Common myeloid progenitor, CD34-positive (primary cell): ENCODE data around the gene HOXC11.

Source experiments
- CTCF ChIA-PET: fragments of 350-600 bp; sonication (Branson Sonifier 250); formaldehyde crosslinking; loops from one replicate; lab custom pipeline; 2021; ENCODE audit warnings: antibody characterized with exemption; lab: Charles Lee
- POLR2A ChIA-PET: fragments of 350-600 bp; sonication (Branson Sonifier 250); formaldehyde crosslinking; loops from one replicate; lab custom pipeline; 2021; ENCODE audit warnings: antibody characterized with exemption; lab: Charles Lee
- DNase-seq, 3 donors: peaks; one replicate each; pipeline versions ENCODE4 v3.0.0 to v3.0.0-alpha.2; 2013
- H3K27ac ChIP-seq, 2 experiments: 1 replicate in 1 of 2; 2 replicates in 1 of 2; pipeline ENCODE4 v1.7.0; 2013; ENCODE audit warnings: inconsistent platforms in 2 of 2, low read length in 2 of 2, mild to moderate bottlenecking in 2 of 2, low read depth in 1 of 2, moderate library complexity in 1 of 2; ENCODE audit not compliant: severe bottlenecking in 2 of 2, insufficient read depth in 1 of 2, poor library complexity in 1 of 2
- H3K27me3 ChIP-seq, 5 experiments: replicated peaks in 2 of 5; 1 replicate in 3 of 5; 2 replicates in 2 of 5; pipeline versions ENCODE4 v1.6.1 to v1.7.0; 2013; ENCODE audit warnings: low read length in 4 of 5, mild to moderate bottlenecking in 2 of 5, moderate library complexity in 2 of 5, inconsistent platforms in 1 of 5; ENCODE audit not compliant: insufficient read depth in 5 of 5, control insufficient read depth in 4 of 5
- H3K36me3 ChIP-seq, 4 experiments: 1 replicate in 2 of 4; 2 replicates in 2 of 4; pipeline versions ENCODE4 v1.6.1 to v1.7.0; 2013; ENCODE audit warnings: low read length in 3 of 4, control low read depth in 1 of 4, mild to moderate bottlenecking in 1 of 4; ENCODE audit not compliant: control insufficient read depth in 4 of 4, insufficient read depth in 4 of 4
- H3K4me1 ChIP-seq, 4 experiments: 1 replicate in 3 of 4; 2 replicates in 1 of 4; pipeline versions ENCODE4 v1.6.1 to v1.7.1; 2013; ENCODE audit warnings: low read length in 3 of 4, mild to moderate bottlenecking in 3 of 4, control low read depth in 1 of 4, inconsistent platforms in 1 of 4, moderate library complexity in 1 of 4; ENCODE audit not compliant: control insufficient read depth in 4 of 4, insufficient read depth in 4 of 4; ENCODE audit errors: control extremely low read depth in 1 of 4
- H3K4me3 ChIP-seq, 7 experiments: 1 replicate in 4 of 7; 2 replicates in 3 of 7; pipeline versions ENCODE4 v1.5.1 to v1.7.0; 2013; ENCODE audit warnings: mild to moderate bottlenecking in 7 of 7, low read length in 6 of 7, moderate library complexity in 6 of 7, inconsistent platforms in 2 of 7, low read depth in 2 of 7, control low read depth in 1 of 7; ENCODE audit not compliant: insufficient read depth in 4 of 7, control insufficient read depth in 1 of 7; ENCODE audit errors: extremely low read depth in 1 of 7
- H3K9me3 ChIP-seq, 5 experiments: 1 replicate in 4 of 5; 2 replicates in 1 of 5; pipeline versions ENCODE4 v1.6.1 to v1.7.1; 2013; ENCODE audit warnings: low read length in 4 of 5, mild to moderate bottlenecking in 2 of 5, inconsistent platforms in 1 of 5, low read depth in 1 of 5, moderate library complexity in 1 of 5; ENCODE audit not compliant: control insufficient read depth in 4 of 5, insufficient read depth in 2 of 5; ENCODE audit errors: control extremely low read depth in 1 of 5
- WGBS: methylation state at CpG from one replicate; pipeline ENCODE4 v1.1.5; 2013; ENCODE audit not compliant: insufficient coverage; 5-methylcytosine and 5-hydroxymethylcytosine counted together

HOXC11 gene

GRCh38 chr12:54004063-54004840, 31.3 kb downstream of the HOXC11 start:
- DNase-seq: peak in 1 of 3 donors; percentile 44
- 26% methylated on average over 14 of the region's 20 CpGs for WGBS
- ChIA-PET POLR2A (no interaction called here), CTCF (interaction anchor here (0.7 to 6.7 kb wide), 11 partner anchors 13 to 211 kb away, joined by 3 to 101 read pairs (median 5); partner anchors contain the start of gene HOXC12)
- H3K4me3 ChIP-seq: no peak overlapping the region
- H3K9me3 ChIP-seq: no peaks in the 10 kb centered on the region
- H3K27me3 ChIP-seq: peaks cover 12 to 98% (median 60%) of the 10 kb centered on the region in 5 experiments
- H3K36me3 ChIP-seq: no peaks in the 10 kb centered on the region
- H3K27ac ChIP-seq: no peak overlapping the region
- peaks cover 0 to 21% (median 11%) of the 10 kb centered on the region in 4 experiments for H3K4me1 ChIP-seq

DNA sequence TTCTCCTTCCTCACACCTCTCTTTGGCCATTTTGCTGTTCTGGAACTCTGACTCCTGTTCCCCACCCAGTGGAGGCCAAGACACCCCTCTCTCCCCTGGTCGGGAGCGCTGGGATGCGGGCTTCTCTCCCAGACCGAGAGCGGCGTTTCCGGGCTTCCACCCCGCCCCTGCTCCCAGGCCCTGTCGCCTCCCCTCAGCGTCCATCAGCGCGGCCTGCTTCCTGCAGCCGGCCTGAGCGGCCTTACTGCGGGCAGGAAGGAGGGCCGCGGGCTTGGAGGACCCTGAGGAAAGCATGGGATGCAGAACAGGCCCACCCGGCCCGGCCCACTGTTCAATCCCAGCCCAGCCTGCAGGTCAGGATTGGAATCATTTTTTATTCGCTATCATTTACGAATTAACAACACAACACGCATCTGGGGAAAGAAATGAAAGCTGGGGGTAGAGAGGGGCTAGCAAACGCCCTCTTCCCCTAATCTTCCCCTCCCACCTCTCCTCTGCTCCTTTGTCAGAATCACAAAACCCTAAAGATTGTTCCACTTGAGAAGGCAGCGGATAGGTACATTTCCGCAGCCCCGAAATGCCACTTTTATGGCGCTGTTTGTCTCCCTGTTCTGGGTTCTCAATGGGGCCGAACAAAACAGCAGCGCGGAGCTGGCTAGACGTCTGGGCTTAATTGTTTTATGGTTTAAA, 32.1 kb downstream of the HOXC11 start:
- H3K9me3 ChIP-seq: no peaks in the 10 kb centered on the region
- ChIA-PET CTCF (interaction anchor here (1.0 to 6.7 kb wide), 11 partner anchors 17 to 210 kb away, joined by 3 to 101 read pairs (median 6); partner anchors contain the start of gene HOXC12), POLR2A (no interaction called here)
- H3K27ac ChIP-seq: no peak overlapping the region
- peaks cover 12 to 98% (median 63%) of the 10 kb centered on the region in 5 experiments for H3K27me3 ChIP-seq
- no peaks in the 10 kb centered on the region for H3K36me3 ChIP-seq
- H3K4me3 ChIP-seq: no peak overlapping the region
- no peak for DNase-seq
- H3K4me1 ChIP-seq: peaks cover 0 to 19% (median 10%) of the 10 kb centered on the region in 4 experiments
- 5% methylated on average over 25 of the region's 31 CpGs for WGBS

- ChIA-PET CTCF (interaction anchor here (1.0 to 6.7 kb wide), 8 partner anchors 18 to 209 kb away, joined by 4 to 101 read pairs (median 8); no protein-coding TSS in a partner anchor), POLR2A (no interaction called here)
- no peak overlapping the region for H3K4me3 ChIP-seq
- no peak for DNase-seq
- H3K4me1 ChIP-seq: peaks cover 0 to 13% (median 8%) of the 10 kb centered on the region in 4 experiments
- H3K36me3 ChIP-seq: no peaks in the 10 kb centered on the region
- no peak overlapping the region for H3K27ac ChIP-seq
- H3K9me3 ChIP-seq: no peaks in the 10 kb centered on the region
- H3K27me3 ChIP-seq: peaks cover 14 to 98% (median 64%) of the 10 kb centered on the region in 5 experiments
- 5% methylated on average over 26 of the region's 26 CpGs for WGBS
Measured at GRCh38 chr12:54005531-54005852, 32.6 kb downstream of the HOXC11 start.

DNA sequence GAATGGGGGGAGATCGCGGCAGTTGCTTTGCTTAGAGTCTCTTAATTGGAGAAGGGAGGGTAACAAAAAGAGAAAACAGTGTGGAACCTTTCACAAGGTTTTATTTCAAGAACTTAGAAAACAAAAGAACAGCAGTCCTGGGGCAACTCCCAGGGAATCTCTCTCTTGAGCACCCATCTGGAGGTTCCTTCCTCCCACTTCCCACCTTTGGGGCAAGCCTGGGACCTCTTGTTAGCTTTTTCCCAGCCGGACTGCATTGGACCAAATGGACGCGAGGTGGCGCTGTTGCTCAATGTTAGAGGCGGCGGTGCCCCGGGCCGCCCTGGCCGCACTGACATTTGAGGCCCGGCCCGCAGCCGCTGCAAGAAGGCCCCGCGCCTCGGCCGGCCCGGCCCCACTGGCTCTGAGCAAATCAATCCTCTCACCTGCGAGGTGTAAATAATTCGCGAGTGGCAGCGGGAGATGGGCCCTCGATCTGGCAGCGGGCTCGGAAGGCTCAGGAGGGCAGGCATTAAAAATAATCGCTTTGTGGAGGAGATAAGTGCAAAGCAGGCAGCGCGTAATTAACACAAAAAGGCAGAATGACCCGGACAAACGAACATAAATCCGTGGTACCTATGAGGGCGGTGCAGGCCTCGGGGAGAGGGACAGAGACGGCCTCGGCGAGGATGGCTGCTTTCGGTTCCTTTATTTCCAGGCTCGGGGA, 33.1 kb downstream of the HOXC11 start:
- peak; percentile 73 to 80 (median 79) for DNase-seq
- H3K4me1 ChIP-seq: peaks cover 0 to 13% (median 8%) of the 10 kb centered on the region in 4 experiments
- ChIA-PET POLR2A (interaction anchor here (1.2 kb wide), 1 partner anchor 202 kb away, joined by 3 read pairs; no protein-coding TSS in a partner anchor), CTCF (interaction anchor here (1.0 to 6.7 kb wide), 11 partner anchors 10 to 209 kb away, joined by 4 to 101 read pairs (median 8); no protein-coding TSS in a partner anchor)
- WGBS: under 1% methylated on average over 37 of the region's 39 CpGs
- no peak overlapping the region for H3K27ac ChIP-seq
- no peaks in the 10 kb centered on the region for H3K9me3 ChIP-seq
- H3K4me3 ChIP-seq: peak overlapping the region in 4 of 7 experiments; percentile 32 to 72 (median 60)
- peaks cover 15 to 98% (median 67%) of the 10 kb centered on the region in 5 experiments for H3K27me3 ChIP-seq
- H3K36me3 ChIP-seq: no peaks in the 10 kb centered on the region

DNA sequence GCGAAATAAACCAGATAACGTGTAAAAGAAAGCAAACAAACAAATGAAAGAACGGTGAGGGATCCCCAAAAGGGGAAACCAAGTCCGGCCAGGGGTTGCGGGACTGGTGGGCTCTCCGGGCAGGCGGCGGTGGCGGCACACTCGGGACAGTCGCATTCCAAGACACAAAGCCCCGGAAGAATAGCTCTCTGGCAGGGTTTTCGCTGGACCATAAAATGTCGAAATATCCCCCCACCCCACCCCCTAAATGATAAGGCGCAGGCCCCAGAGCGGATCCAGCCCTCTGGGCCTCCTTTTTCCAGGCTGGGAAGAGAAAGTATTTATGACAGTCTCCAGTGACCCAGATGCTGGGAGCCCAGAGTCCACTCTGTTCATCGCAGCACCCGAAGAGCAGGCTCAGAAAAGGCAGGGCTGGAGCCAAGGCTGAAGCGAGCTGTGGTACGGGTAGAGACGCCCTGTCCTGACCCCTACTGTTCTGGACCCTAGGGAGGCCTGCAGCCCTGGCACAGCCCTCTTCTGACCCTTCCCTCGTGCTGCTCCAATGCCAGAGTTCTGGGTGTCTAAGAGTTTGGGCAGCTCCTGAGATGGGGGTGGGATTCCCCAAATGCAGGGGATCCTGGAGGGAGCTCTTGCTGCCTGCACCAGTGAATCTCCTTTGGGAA, 33.8 kb downstream of the HOXC11 start:
- H3K27ac ChIP-seq: no peak overlapping the region
- DNase-seq: no peak
- H3K36me3 ChIP-seq: no peaks in the 10 kb centered on the region
- WGBS: 4% methylated on average over 14 of the region's 22 CpGs
- ChIA-PET POLR2A (interaction anchor here (1.2 kb wide), 1 partner anchor 201 kb away, joined by 3 read pairs; no protein-coding TSS in a partner anchor), CTCF (interaction anchor here (0.6 to 6.7 kb wide), 16 partner anchors 9 to 208 kb away, joined by 3 to 101 read pairs (median 6); partner anchors contain the start of genes HOXC10 and HOXC5)
- peaks cover 0 to 13% (median 8%) of the 10 kb centered on the region in 4 experiments for H3K4me1 ChIP-seq
- no peaks in the 10 kb centered on the region for H3K9me3 ChIP-seq
- H3K27me3 ChIP-seq: peaks cover 17 to 98% (median 65%) of the 10 kb centered on the region in 5 experiments
- H3K4me3 ChIP-seq: peak overlapping the region in 4 of 7 experiments; percentile 32 to 72 (median 60)
